Lower lobe of right lung (tissue), 2 donors: ENCODE results near the gene SHMT2. TPM values are rescaled to one million over a fixed set of nuclear protein-coding genes. Genes with fewer than 3 reads are reported as not detected.

Source experiments
- ATAC-seq, 2 donors: fragments of 200-7000 bp; cut with Tn5 transposase; one replicate each; pipeline ENCODE4 v1.9.1; 2020 to 2022; ENCODE audit warnings: mild to moderate bottlenecking in 2 of 2, moderate library complexity in 2 of 2
- DNase-seq: peaks from one replicate; pipeline ENCODE4 v3.0.0-alpha.2; 2020
- H3K27ac ChIP-seq: fragments of 200-600 bp; one replicate; pipeline ENCODE4 v1.8.0; 2022
- H3K27me3 ChIP-seq: fragments of 200-600 bp; one replicate; pipeline ENCODE4 v1.8.0; 2022; ENCODE audit warnings: low read depth
- H3K36me3 ChIP-seq: fragments of 200-600 bp; one replicate; pipeline ENCODE4 v1.8.0; 2022; ENCODE audit warnings: mild to moderate bottlenecking
- H3K4me1 ChIP-seq: fragments of 200-600 bp; one replicate; pipeline ENCODE4 v1.8.0; 2022
- H3K4me3 ChIP-seq: fragments of 200-600 bp; one replicate; pipeline ENCODE4 v1.8.0; 2022; ENCODE audit warnings: mild to moderate bottlenecking
- H3K9me3 ChIP-seq: fragments of 200-600 bp; one replicate; pipeline ENCODE4 v1.8.0; 2022
- intact Hi-C: fragments of 100-400 bp; cut with DNase I; formaldehyde crosslinking; loops from one replicate; pipeline ENCODE4 v1.11.0; 2022
- total RNA-seq: library from RNA; stranded (reverse); fragmentation: NEBNext Ultra II Directional; extraction: Animal tissue kit (Norgen Biotek cat#: 25700); gene quantifications from one replicate; pipeline ENCODE4 v1.2.1, GENCODE V29; 2021
- TF ChIP-seq, protein P1 (sequence below): fragments of 200-600 bp; IDR thresholded peaks from one replicate; pipeline ENCODE4 v1.8.0; 2022; ENCODE audit warnings: antibody characterized with exemption, mild to moderate bottlenecking
- donor health status: DM: no; HTN: yes; CAD: no; lungs with severe emphysema.

Gene SHMT2
- total RNA-seq, 1 donor from 2014 or later: 66.6 TPM

DNA sequence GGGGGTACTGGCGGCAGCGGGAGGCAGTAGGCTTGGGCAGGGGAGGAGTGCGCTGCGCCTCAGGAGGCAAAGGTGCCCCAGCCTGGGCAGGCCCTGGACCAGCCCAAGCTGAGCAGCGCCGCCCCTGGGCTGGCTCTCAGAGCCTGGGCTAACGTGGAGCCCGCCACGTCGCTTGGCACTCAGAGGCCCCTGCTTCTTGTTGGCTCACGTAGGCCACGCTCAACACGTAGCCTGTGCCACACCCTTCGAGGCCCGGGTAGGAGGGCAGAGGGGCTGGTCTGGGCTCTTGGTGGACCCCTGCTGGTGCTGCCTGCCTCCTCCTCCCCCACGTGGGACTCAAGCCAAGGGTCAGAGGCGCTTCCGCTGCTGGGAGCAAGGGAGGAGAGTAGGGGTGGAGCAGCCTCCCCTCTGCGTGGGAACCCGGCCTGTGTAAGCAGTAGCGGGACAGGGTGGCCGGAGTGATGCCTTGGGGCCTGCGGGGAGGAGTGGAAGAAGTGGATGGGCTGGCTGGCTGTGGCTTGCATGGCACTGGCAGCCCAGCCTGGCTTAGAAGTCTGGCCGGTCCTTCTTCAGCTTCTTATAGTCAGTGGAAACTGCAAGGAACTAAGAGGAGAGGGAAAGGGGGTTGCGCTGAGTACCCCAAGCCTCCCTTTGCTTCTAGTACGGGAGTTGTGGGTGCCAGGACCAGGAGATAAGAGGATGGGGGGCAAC lies 5.7 kb downstream of the SHMT2 start:
- H3K9me3 ChIP-seq: no peaks in the 10 kb centered on the region
- no peak for ATAC-seq
- peaks cover 40% of the 10 kb centered on the region for H3K4me1 ChIP-seq
- intact Hi-C loops: no loop called here
- peaks cover 45% of the 10 kb centered on the region for H3K27me3 ChIP-seq
- H3K4me3 ChIP-seq: peak overlapping the region; percentile 28
- H3K36me3 ChIP-seq: peaks cover 34% of the 10 kb centered on the region
- peak; percentile 45 for DNase-seq
- peak overlapping the region; percentile 36 for H3K27ac ChIP-seq
- TF ChIP-seq, protein P1, sequence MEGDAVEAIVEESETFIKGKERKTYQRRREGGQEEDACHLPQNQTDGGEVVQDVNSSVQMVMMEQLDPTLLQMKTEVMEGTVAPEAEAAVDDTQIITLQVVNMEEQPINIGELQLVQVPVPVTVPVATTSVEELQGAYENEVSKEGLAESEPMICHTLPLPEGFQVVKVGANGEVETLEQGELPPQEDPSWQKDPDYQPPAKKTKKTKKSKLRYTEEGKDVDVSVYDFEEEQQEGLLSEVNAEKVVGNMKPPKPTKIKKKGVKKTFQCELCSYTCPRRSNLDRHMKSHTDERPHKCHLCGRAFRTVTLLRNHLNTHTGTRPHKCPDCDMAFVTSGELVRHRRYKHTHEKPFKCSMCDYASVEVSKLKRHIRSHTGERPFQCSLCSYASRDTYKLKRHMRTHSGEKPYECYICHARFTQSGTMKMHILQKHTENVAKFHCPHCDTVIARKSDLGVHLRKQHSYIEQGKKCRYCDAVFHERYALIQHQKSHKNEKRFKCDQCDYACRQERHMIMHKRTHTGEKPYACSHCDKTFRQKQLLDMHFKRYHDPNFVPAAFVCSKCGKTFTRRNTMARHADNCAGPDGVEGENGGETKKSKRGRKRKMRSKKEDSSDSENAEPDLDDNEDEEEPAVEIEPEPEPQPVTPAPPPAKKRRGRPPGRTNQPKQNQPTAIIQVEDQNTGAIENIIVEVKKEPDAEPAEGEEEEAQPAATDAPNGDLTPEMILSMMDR: no peak

DNA sequence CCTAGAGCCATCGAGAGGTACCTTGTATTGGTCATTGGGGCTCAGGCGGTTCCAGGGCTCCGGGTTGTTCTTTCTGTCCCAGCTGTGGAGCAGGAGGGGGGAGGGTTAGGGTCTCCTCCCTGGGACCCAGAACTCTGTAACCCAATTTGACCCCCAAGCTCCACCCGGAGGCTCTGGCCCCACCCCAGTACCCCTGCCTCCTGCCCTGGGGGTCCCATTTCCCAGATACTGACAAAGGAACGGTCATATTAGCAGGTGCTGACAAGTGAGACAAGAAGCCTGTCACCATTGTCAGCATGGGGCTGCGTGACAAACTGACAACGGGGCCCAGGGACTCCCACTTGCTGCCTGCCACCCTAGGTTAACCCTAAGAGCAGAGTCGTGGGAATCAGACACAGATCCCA lies 6.2 kb downstream of the SHMT2 start:
- TF ChIP-seq, protein P1: no peak

DNA sequence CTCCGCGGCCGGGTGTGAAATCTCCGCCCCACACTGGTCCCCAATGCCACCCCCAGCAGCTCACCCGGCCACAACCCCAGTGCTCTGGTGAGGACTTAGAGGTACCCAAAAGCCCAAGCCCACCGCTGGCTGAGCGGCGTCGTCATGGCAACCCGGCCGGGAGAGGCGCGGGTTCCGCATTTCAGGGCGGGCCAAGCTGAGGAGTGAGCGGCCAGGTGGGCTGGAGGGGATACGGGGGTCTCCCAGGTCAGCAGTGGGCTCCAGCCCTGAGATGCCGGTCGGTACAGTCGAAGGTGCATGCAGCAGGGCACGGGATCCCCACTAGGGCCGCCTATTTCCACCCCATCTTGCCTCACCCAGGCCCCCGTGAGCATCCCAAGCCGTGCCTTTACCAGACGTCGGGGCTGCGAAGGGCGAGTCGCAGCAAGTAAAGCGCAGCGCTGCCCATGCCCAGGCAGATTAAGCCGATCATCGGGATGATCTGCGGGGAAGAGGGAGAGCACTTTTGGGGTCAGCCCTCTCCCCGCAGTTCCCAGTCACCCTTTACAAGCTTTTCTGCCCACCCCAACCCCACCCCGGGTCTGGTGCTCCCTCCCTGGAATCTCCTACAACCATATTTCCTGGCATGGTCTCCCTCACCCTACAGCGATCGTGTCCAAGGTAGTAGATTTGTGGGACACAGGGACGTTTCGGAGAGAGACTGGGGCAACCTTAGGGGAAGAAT lies 6.9 kb downstream of the SHMT2 start:
- H3K27ac ChIP-seq: no peak overlapping the region

More for the DNA sequence above, 6.2 kb downstream of the SHMT2 start:
- H3K4me3 ChIP-seq: peak overlapping the region; percentile 28
- H3K4me1 ChIP-seq: peaks cover 40% of the 10 kb centered on the region
- intact Hi-C loops: no loop called here
- no peaks in the 10 kb centered on the region for H3K9me3 ChIP-seq
- ATAC-seq: no peak
- peaks cover 34% of the 10 kb centered on the region for H3K36me3 ChIP-seq
- no peak for DNase-seq
- H3K27ac ChIP-seq: peak overlapping the region; percentile 36
- H3K27me3 ChIP-seq: peaks cover 51% of the 10 kb centered on the region

DNA sequence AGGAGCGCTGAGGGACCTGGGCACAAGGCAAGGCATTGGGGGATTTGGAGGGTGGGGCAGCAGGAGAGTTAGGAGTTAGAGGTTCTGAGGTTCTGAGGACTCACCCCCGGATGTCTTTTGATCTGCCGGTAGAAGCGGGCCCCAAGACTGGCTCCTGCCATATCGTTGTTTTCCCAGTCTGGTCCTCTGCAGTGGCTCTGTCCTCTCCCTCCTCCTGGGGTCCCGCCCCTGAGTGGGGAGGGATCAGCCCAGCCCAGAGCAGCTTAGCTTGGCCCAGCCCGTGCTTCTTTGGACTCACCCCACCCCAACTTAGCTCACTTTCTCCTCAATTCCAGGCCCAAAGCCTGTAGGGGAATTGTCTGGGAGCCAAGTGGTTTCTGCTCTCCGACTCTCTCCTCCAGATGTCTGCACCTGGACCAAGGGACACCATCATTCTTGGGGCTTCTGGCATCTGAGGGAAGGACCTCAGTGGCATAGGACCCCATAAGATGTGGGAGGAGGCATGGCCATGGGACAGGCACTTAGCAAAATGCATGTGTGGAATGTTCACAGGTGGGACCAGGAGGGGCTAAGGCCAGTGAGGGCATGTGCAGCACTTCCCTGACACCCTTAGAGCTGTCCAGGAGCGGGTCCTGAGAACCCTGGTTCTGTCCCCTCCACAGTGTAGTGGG lies 7.5 kb downstream of the SHMT2 start:
- H3K4me3 ChIP-seq: peak overlapping the region; percentile 28
- TF ChIP-seq, protein P1: no peak
- intact Hi-C loops: no loop called here
- H3K36me3 ChIP-seq: peaks cover 26% of the 10 kb centered on the region
- peaks cover 48% of the 10 kb centered on the region for H3K4me1 ChIP-seq
- H3K9me3 ChIP-seq: no peaks in the 10 kb centered on the region
- peaks cover 64% of the 10 kb centered on the region for H3K27me3 ChIP-seq
- no peak overlapping the region for H3K27ac ChIP-seq
- ATAC-seq: no peak
- peak; percentile 24 for DNase-seq

More for the DNA sequence above, 6.9 kb downstream of the SHMT2 start:
- Histone ChIP-seq H3K36me3 (peaks cover 33% of the 10 kb centered on the region), H3K4me1 (peaks cover 41% of the 10 kb centered on the region), H3K9me3 (no peaks in the 10 kb centered on the region), H3K27me3 (peaks cover 57% of the 10 kb centered on the region), H3K4me3 (peak overlapping the region; percentile 28)
- intact Hi-C loops: no loop called here
- no peak for ATAC-seq
- TF ChIP-seq, protein P1: no peak
- peak; percentile 50 for DNase-seq

DNA sequence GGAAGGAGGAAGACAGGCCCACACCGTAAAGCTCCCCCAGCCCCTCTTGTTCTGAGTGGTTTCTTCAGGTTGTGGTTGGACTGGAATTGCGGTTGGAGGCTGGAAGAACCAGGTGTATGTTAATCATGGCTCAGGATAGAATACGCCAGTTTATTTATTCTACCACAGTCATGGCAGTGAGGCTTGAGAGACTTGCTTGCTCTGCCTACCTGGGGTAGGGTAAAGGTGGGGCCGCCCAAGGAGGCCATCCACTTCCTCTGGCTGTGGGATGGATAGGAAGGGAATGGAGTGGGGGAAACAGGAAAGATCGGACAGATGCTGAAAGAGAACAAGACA lies 8.1 kb downstream of the SHMT2 start:
- Histone ChIP-seq H3K27ac (no peak overlapping the region), H3K36me3 (peaks cover 21% of the 10 kb centered on the region), H3K27me3 (peaks cover 69% of the 10 kb centered on the region), H3K9me3 (no peaks in the 10 kb centered on the region), H3K4me1 (peaks cover 53% of the 10 kb centered on the region), H3K4me3 (no peak overlapping the region)
- TF ChIP-seq, protein P1: no peak
- no peak for ATAC-seq
- intact Hi-C loops: no loop called here
- DNase-seq: no peak
